Subcutaneous abdominal adipose tissue (tissue), 5 donors: Measurements from ENCODE around the gene MMP12.
"Not testable (repeated sequence)": the region's sequence is repeated elsewhere in the genome, so short reads cannot be mapped to it uniquely, and the experiment has no call there.

Experiments used
- H3K27ac ChIP-seq: one replicate; pipeline ENCODE4 v1.7.0; 2013; ENCODE audit warnings: low read depth, mild to moderate bottlenecking, inconsistent platforms, low read length, moderate library complexity
- H3K27me3 ChIP-seq, 5 donors: one replicate each; pipeline ENCODE4 v1.7.0; 2013; ENCODE audit warnings: low read length in 5 of 5, inconsistent platforms in 1 of 5; ENCODE audit not compliant: control insufficient read depth in 5 of 5, insufficient read depth in 4 of 5
- H3K36me3 ChIP-seq, 5 donors: one replicate each; pipeline ENCODE4 v1.7.0; 2013; ENCODE audit warnings: low read length in 5 of 5; ENCODE audit not compliant: control insufficient read depth in 5 of 5, insufficient read depth in 5 of 5
- H3K4me1 ChIP-seq, 5 donors: one replicate each; pipeline ENCODE4 v1.7.0; 2013; ENCODE audit warnings: low read length in 5 of 5, mild to moderate bottlenecking in 3 of 5, moderate library complexity in 1 of 5; ENCODE audit not compliant: control insufficient read depth in 5 of 5, insufficient read depth in 5 of 5
- H3K4me3 ChIP-seq, 5 donors: one replicate each; pipeline ENCODE4 v1.7.0; 2013; ENCODE audit warnings: low read length in 5 of 5, low read depth in 1 of 5
- H3K9ac ChIP-seq, 5 donors: one replicate each; pipeline ENCODE4 v1.7.0; 2013; ENCODE audit warnings: low read length in 5 of 5, mild to moderate bottlenecking in 4 of 5, moderate library complexity in 3 of 5
- H3K9me3 ChIP-seq, 5 donors: one replicate each; pipeline ENCODE4 v1.7.0; 2013; ENCODE audit warnings: low read length in 5 of 5; ENCODE audit not compliant: control insufficient read depth in 5 of 5
- donor health status: healthy.
- donor health status: healthy.
- donor health status: healthy.
- donor health status: healthy.
- donor health status: healthy.

Gene MMP12

GRCh38 chr11:102874852-102875251 lies at the start of gene MMP12:
TSS of gene MMP12 (minus strand) at chr11:102874982. CDS start at chr11:102874937, 45 bp downstream.
- no peak within 1 kb of the TSS for H3K27ac ChIP-seq
- no peaks in the 10 kb centered on the region for H3K27me3 ChIP-seq
- H3K9me3 ChIP-seq: no peaks in the 10 kb centered on the region
- no peaks in the 10 kb centered on the region for H3K36me3 ChIP-seq
- peaks cover 0 to 6% (median 0%) of the 10 kb centered on the region in 5 donors for H3K4me1 ChIP-seq
- H3K4me3 ChIP-seq: no peak within 1 kb of the TSS
- H3K9ac ChIP-seq: no peak within 1 kb of the TSS

- Histone ChIP-seq H3K27me3 (no peaks in the 10 kb centered on the region), H3K9ac (no peak overlapping the region), H3K4me3 (no peak overlapping the region), H3K36me3 (no peaks in the 10 kb centered on the region), H3K9me3 (no peaks in the 10 kb centered on the region), H3K27ac (no peak overlapping the region), H3K4me1 (peaks cover 0 to 12% (median 6%) of the 10 kb centered on the region in 5 donors)
Observed at GRCh38 chr11:102921587-102922220, 46.9 kb upstream of the MMP12 start.

GRCh38 chr11:102920118-102920684 lies 45.4 kb upstream of the MMP12 start:
- H3K27me3 ChIP-seq: no peaks in the 10 kb centered on the region
- no peak overlapping the region for H3K27ac ChIP-seq
- peaks cover 0 to 12% (median 4%) of the 10 kb centered on the region in 5 donors for H3K4me1 ChIP-seq

GRCh38 chr11:102915044-102915375 lies 40.2 kb upstream of the MMP12 start:
- Histone ChIP-seq H3K9me3 (no peaks in the 10 kb centered on the region), H3K27me3 (no peaks in the 10 kb centered on the region), H3K4me3 (no peak overlapping the region), H3K36me3 (no peaks in the 10 kb centered on the region), H3K4me1 (peaks cover 0 to 4% (median 0%) of the 10 kb centered on the region in 5 donors), H3K27ac (no peak overlapping the region), H3K9ac (no peak overlapping the region)

More at GRCh38 chr11:102920118-102920684, 45.4 kb upstream of the MMP12 start:
- no peaks in the 10 kb centered on the region for H3K9me3 ChIP-seq
- no peak overlapping the region for H3K9ac ChIP-seq
- H3K4me3 ChIP-seq: no peak overlapping the region
- no peaks in the 10 kb centered on the region for H3K36me3 ChIP-seq

- Histone ChIP-seq H3K36me3 (no peaks in the 10 kb centered on the region), H3K9me3 (no peaks in the 10 kb centered on the region), H3K27ac (no peak overlapping the region), H3K9ac (no peak overlapping the region), H3K4me3 (no peak overlapping the region), H3K27me3 (no peaks in the 10 kb centered on the region), H3K4me1 (peaks cover 0 to 4% (median 0%) of the 10 kb centered on the region in 5 donors)
Observed at GRCh38 chr11:102914238-102915043, 39.7 kb upstream of the MMP12 start.

- Histone ChIP-seq H3K4me3 (no peak overlapping the region), H3K27ac (no peak overlapping the region), H3K9me3 (no peaks in the 10 kb centered on the region), H3K4me1 (peaks cover 0 to 4% (median 0%) of the 10 kb centered on the region in 5 donors), H3K27me3 (no peaks in the 10 kb centered on the region), H3K9ac (no peak overlapping the region), H3K36me3 (no peaks in the 10 kb centered on the region)
Observed at GRCh38 chr11:102912482-102912830, 37.7 kb upstream of the MMP12 start.

- no peak overlapping the region for H3K4me3 ChIP-seq
- H3K9me3 ChIP-seq: no peaks in the 10 kb centered on the region
- no peak overlapping the region for H3K27ac ChIP-seq
- no peaks in the 10 kb centered on the region for H3K36me3 ChIP-seq
- H3K4me1 ChIP-seq: peaks cover 0 to 4% (median 0%) of the 10 kb centered on the region in 5 donors
- H3K9ac ChIP-seq: no peak overlapping the region
- H3K27me3 ChIP-seq: no peaks in the 10 kb centered on the region
Observed at GRCh38 chr11:102911758-102912481, 37.1 kb upstream of the MMP12 start.

- H3K9ac ChIP-seq, H3K9me3 ChIP-seq, H3K4me3 ChIP-seq, H3K4me1 ChIP-seq, H3K27ac ChIP-seq, H3K36me3 ChIP-seq, H3K27me3 ChIP-seq: not testable (repeated sequence)
Observed at GRCh38 chr11:102905848-102906247, 31.1 kb upstream of the MMP12 start.

- not testable (repeated sequence) for H3K27ac ChIP-seq, H3K36me3 ChIP-seq, H3K4me3 ChIP-seq, H3K4me1 ChIP-seq, H3K9me3 ChIP-seq, H3K27me3 ChIP-seq, H3K9ac ChIP-seq
Observed at GRCh38 chr11:102903895-102904294, 29.1 kb upstream of the MMP12 start.

- Histone ChIP-seq H3K4me1 (no peaks in the 10 kb centered on the region), H3K27me3 (no peaks in the 10 kb centered on the region), H3K4me3 (no peak overlapping the region), H3K9ac (no peak overlapping the region), H3K27ac (no peak overlapping the region), H3K36me3 (no peaks in the 10 kb centered on the region), H3K9me3 (no peaks in the 10 kb centered on the region)
Observed at GRCh38 chr11:102900346-102900745, 25.6 kb upstream of the MMP12 start.
